IPS-15b (cell line): ENCODE measurements around the gene SPHK1.

Experiments used
- H3K27me3 ChIP-seq: one replicate; pipeline ENCODE4 v1.6.1; 2013; ENCODE audit warnings: low read length; ENCODE audit not compliant: control insufficient read depth, insufficient read depth
- H3K36me3 ChIP-seq: one replicate; pipeline ENCODE4 v1.6.1; 2013; ENCODE audit warnings: low read length; ENCODE audit not compliant: control insufficient read depth, insufficient read depth
- H3K4me1 ChIP-seq: one replicate; pipeline ENCODE4 v1.6.1; 2013; ENCODE audit warnings: mild to moderate bottlenecking, low read length; ENCODE audit not compliant: control insufficient read depth, insufficient read depth
- H3K4me3 ChIP-seq: one replicate; pipeline ENCODE4 v1.5.1; 2013; ENCODE audit warnings: low read depth, low read length
- H3K9ac ChIP-seq: one replicate; pipeline ENCODE4 v1.6.1; 2013; ENCODE audit warnings: low read depth, mild to moderate bottlenecking, low read length
- H3K9me3 ChIP-seq: one replicate; pipeline ENCODE4 v1.6.1; 2013; ENCODE audit warnings: mild to moderate bottlenecking, low read length; ENCODE audit not compliant: control insufficient read depth, insufficient read depth

The SPHK1 gene

DNA sequence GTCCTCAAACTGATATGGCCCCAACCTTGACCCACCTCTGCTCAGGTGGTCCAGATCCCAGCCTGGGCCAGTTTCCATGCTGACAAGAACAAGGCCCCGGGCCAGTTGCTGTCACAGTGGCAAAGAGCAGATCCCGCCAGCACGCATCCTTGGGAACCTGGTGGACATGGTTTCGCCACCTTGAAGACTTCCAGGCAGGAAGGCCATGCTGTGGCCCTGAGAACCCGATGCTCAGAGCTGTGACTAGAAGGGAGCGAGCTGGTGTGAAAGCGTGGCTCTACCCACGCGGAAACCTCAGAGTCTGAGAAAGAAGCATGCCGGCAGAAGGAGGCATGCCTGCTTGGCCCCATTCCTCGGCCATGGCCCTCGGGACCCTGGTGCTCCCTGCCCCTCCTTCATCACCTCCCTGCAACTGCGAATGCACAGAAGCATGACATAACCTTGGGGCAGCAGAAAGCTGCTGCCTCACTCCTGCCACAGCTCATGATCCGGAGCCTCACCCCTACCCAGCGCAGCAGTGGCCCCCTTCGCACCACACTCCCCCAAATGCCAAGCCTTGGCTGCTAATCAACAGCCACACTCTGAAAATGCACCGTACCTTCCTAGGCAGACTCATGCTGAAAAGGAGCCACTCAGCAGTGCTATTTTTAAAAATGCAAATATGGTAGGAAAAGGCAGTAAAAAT, 35.3 kb downstream of the SPHK1 start:
- H3K27me3 ChIP-seq, result no peaks in the 10 kb centered on the region
- no peaks in the 10 kb centered on the region for H3K4me1 ChIP-seq
- H3K9ac ChIP-seq, result no peak overlapping the region
- no peaks in the 10 kb centered on the region for H3K9me3 ChIP-seq
- H3K36me3 ChIP-seq, result peaks cover 15% of the 10 kb centered on the region
- H3K4me3 ChIP-seq, result no peak overlapping the region

DNA sequence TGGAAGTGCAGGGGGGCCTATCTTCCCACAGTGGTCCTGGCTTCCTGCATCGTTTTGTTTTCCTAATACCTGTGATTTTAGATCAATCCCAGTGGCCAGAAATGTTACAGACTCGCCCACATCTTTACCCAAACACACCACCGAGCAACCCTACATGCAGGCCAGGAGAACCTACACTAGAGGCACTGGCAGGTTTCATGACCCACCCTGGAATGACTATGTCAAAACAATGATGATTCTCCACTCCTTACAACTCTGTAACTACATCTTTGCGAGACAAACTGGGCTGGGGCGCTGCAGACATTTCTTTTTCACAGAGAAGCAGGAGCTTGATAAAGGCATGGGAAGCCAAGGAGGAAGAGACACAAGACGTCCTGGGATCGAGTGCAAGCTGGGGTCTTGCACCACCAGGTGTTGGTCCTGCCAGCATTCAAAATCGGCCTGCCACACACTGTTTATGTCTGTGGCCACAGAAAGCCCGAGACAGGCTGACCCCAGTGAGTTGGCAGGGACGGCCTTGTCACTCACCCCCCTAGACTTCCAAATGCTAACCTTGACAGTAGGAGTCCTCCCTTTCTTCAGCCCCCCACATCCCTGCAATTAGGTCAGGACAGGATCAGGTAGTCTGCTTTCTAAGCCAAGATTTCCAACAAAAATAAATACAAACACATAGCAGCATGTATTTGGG, 36.1 kb downstream of the SPHK1 start:
- Histone ChIP-seq H3K9ac (no peak overlapping the region), H3K4me3 (no peak overlapping the region), H3K9me3 (no peaks in the 10 kb centered on the region)

GRCh38 chr17:76421044-76421407, 36.6 kb downstream of the SPHK1 start:
- no peaks in the 10 kb centered on the region for H3K4me1 ChIP-seq
- no peak overlapping the region for H3K4me3 ChIP-seq
- peaks cover 15% of the 10 kb centered on the region for H3K36me3 ChIP-seq
- H3K27me3 ChIP-seq, result no peaks in the 10 kb centered on the region
- no peak overlapping the region for H3K9ac ChIP-seq
- H3K9me3 ChIP-seq, result no peaks in the 10 kb centered on the region

More for the DNA sequence above, 36.1 kb downstream of the SPHK1 start:
- H3K4me1 ChIP-seq, result no peaks in the 10 kb centered on the region
- peaks cover 15% of the 10 kb centered on the region for H3K36me3 ChIP-seq
- H3K27me3 ChIP-seq, result no peaks in the 10 kb centered on the region

- no peak overlapping the region for H3K9ac ChIP-seq
- no peaks in the 10 kb centered on the region for H3K27me3 ChIP-seq
- H3K4me1 ChIP-seq, result no peaks in the 10 kb centered on the region
- H3K36me3 ChIP-seq, result peaks cover 10% of the 10 kb centered on the region
- no peak overlapping the region for H3K4me3 ChIP-seq
- H3K9me3 ChIP-seq, result no peaks in the 10 kb centered on the region
Measured at GRCh38 chr17:76422406-76422805, 38.0 kb downstream of the SPHK1 start.

- Histone ChIP-seq H3K36me3 (peaks cover 6% of the 10 kb centered on the region), H3K4me3 (no peak overlapping the region), H3K9me3 (no peaks in the 10 kb centered on the region), H3K9ac (no peak overlapping the region), H3K27me3 (no peaks in the 10 kb centered on the region), H3K4me1 (no peaks in the 10 kb centered on the region)
Measured at GRCh38 chr17:76422860-76423259, 38.5 kb downstream of the SPHK1 start.

- Histone ChIP-seq H3K4me1 (peaks cover 2% of the 10 kb centered on the region), H3K9ac (no peak overlapping the region), H3K27me3 (no peaks in the 10 kb centered on the region), H3K9me3 (no peaks in the 10 kb centered on the region), H3K4me3 (no peak overlapping the region), H3K36me3 (peaks cover 3% of the 10 kb centered on the region)
Measured at GRCh38 chr17:76426853-76427252, 42.4 kb downstream of the SPHK1 start.

DNA sequence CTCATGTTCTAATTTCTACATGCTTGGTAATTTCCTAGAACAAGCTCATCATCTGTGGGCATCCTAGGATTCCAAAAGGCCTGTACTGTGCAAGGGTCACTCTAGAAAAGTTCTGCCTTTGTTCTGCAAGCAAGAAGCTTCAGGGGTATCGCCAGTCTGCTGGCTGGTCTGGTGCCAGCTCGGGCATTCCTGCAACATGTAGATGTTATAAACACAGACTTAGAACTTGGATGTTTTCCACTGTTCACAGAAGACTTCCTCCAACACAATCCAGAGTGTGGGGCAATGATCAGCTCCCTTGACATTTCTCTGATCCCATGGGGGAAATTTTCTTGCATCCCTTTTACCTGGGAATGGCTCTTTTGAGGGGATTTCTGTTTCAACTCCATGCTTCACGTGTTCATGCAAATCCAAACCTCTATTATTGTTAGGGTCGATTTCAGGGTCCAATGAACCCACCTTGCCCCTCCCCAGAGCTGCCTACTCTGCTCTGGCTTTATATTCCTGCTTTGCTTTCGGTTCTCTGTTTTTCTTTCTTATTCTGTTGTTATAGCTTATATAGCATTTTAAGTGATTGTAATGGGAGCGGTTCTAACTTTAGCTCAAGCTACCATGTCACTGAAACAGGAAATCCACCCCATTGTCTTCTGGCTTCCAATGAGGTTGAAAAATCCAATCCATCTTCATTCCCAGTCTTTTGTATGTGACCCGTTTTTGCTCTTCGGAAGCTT, 43.3 kb downstream of the SPHK1 start:
- peaks cover 5% of the 10 kb centered on the region for H3K4me1 ChIP-seq
- H3K36me3 ChIP-seq, result peaks cover 3% of the 10 kb centered on the region
- no peak overlapping the region for H3K9ac ChIP-seq
- H3K4me3 ChIP-seq, result no peak overlapping the region
- H3K27me3 ChIP-seq, result no peaks in the 10 kb centered on the region
- H3K9me3 ChIP-seq, result no peaks in the 10 kb centered on the region

- Histone ChIP-seq H3K4me1 (peaks cover 5% of the 10 kb centered on the region), H3K4me3 (no peak overlapping the region), H3K36me3 (no peaks in the 10 kb centered on the region), H3K9me3 (no peaks in the 10 kb centered on the region), H3K27me3 (no peaks in the 10 kb centered on the region), H3K9ac (no peak overlapping the region)
Measured at GRCh38 chr17:76428511-76428910, 44.1 kb downstream of the SPHK1 start.

GRCh38 chr17:76431509-76431908, 47.1 kb downstream of the SPHK1 start:
- no peaks in the 10 kb centered on the region for H3K36me3 ChIP-seq
- H3K9me3 ChIP-seq, result no peaks in the 10 kb centered on the region
- H3K27me3 ChIP-seq, result no peaks in the 10 kb centered on the region
- H3K4me1 ChIP-seq, result peaks cover 5% of the 10 kb centered on the region
- no peak overlapping the region for H3K9ac ChIP-seq
- H3K4me3 ChIP-seq, result no peak overlapping the region

GRCh38 chr17:76432004-76432403, 47.6 kb downstream of the SPHK1 start:
- Histone ChIP-seq H3K9ac (no peak overlapping the region), H3K4me1 (peaks cover 9% of the 10 kb centered on the region)

GRCh38 chr17:76432712-76433336, 48.4 kb downstream of the SPHK1 start:
- Histone ChIP-seq H3K36me3 (no peaks in the 10 kb centered on the region), H3K27me3 (no peaks in the 10 kb centered on the region), H3K4me1 (peaks cover 9% of the 10 kb centered on the region), H3K4me3 (no peak overlapping the region), H3K9ac (no peak overlapping the region), H3K9me3 (no peaks in the 10 kb centered on the region)

More at GRCh38 chr17:76432004-76432403, 47.6 kb downstream of the SPHK1 start:
- Histone ChIP-seq H3K27me3 (no peaks in the 10 kb centered on the region), H3K4me3 (no peak overlapping the region), H3K36me3 (no peaks in the 10 kb centered on the region), H3K9me3 (no peaks in the 10 kb centered on the region)
